Activated CD4-positive, alpha-beta memory T cell treated with anti-CD3 and anti-CD28 coated beads, Interleukin-2, amount 10 ng/mL, durations not matched to agents 7 days and 5 days (primary cell): ENCODE measurements around the gene PPM1L. TPM values are rescaled to one million over a fixed set of nuclear protein-coding genes. Genes with fewer than 3 reads are reported as not detected.
A peak's percentile ranks its signal among the peaks of the same experiment; 100 is the strongest.
"Not testable (repeated sequence)": the region's sequence is repeated elsewhere in the genome, so short reads cannot be mapped to it uniquely, and the experiment has no call there.

Experiments used
- CTCF ChIA-PET: fragments of 350-600 bp; sonication (Branson Sonifier 250); formaldehyde crosslinking; loops from one replicate; lab custom pipeline; 2021; ENCODE audit warnings: antibody characterized with exemption, inconsistent platforms; lab: Charles Lee
- POLR2A ChIA-PET: fragments of 350-600 bp; sonication (Branson Sonifier 250); formaldehyde crosslinking; loops from one replicate; lab custom pipeline; 2021; ENCODE audit warnings: antibody characterized with exemption; lab: Charles Lee
- DNase-seq: peaks from one replicate; pipeline ENCODE4 v3.0.0-alpha.2; 2020
- H3K27ac Mint-ChIP-seq: one replicate; pipeline ENCODE4 v1.8.0; 2021; ENCODE audit warnings: mild to moderate bottlenecking, mixed read lengths
- H3K27me3 Mint-ChIP-seq: one replicate; pipeline ENCODE4 v1.8.0; 2021; ENCODE audit warnings: mixed read lengths
- H3K36me3 Mint-ChIP-seq: one replicate; pipeline ENCODE4 v1.8.0; 2021; ENCODE audit warnings: low read depth, mixed read lengths
- H3K4me1 Mint-ChIP-seq: one replicate; pipeline ENCODE4 v1.8.0; 2021; ENCODE audit warnings: mixed read lengths
- H3K4me3 Mint-ChIP-seq: one replicate; pipeline ENCODE4 v1.8.0; 2021; ENCODE audit warnings: mild to moderate bottlenecking, mixed read lengths
- H3K9me3 Mint-ChIP-seq: one replicate; pipeline ENCODE4 v1.8.0; 2021; ENCODE audit warnings: mixed read lengths
- total RNA-seq, 2 experiments: library from RNA; stranded (reverse); gene quantifications; one replicate each; pipeline ENCODE4 v1.2.3, GENCODE V29; 2021

PPM1L gene
- total RNA-seq, 2 experiments from 2014 or later, result 5.9 TPM

GRCh38 chr3:161034913-161035550, 279.0 kb downstream of the PPM1L start:
- DNase-seq, result peak; percentile 24
- CTCF ChIA-PET, POLR2A ChIA-PET, H3K36me3 Mint-ChIP-seq, H3K4me3 Mint-ChIP-seq, H3K27me3 Mint-ChIP-seq: not testable (repeated sequence)
- peak overlapping the region; percentile 55 for H3K27ac Mint-ChIP-seq
- H3K9me3 Mint-ChIP-seq, result peaks cover 22% of the 10 kb centered on the region
- peaks cover 22% of the 10 kb centered on the region for H3K4me1 Mint-ChIP-seq

DNA sequence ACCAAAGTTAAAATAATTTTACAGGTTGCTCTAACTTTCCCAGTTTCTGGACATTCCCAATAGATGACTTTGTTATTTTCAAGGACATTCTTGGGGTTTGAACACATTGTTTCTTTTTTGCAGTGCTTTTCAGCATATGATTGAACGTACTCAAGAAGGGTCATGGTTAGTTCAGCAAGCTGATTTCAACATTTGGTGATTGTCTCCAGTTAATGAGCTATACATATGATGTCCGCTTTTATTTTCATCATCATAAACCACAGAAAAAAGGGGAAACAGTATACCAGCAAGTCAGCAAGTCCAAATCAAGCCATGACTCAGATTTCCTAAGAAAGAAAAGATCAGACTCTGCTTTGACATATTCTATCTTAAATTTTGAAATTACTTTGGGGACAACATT, 279.7 kb downstream of the PPM1L start:
- peaks cover 3% of the 10 kb centered on the region for H3K36me3 Mint-ChIP-seq
- peaks cover 22% of the 10 kb centered on the region for H3K4me1 Mint-ChIP-seq
- POLR2A ChIA-PET, result no interaction called here
- no peaks in the 10 kb centered on the region for H3K27me3 Mint-ChIP-seq
- no peak for DNase-seq
- H3K4me3 Mint-ChIP-seq, result no peak overlapping the region
- H3K9me3 Mint-ChIP-seq, result peaks cover 22% of the 10 kb centered on the region
- H3K27ac Mint-ChIP-seq, result peak overlapping the region; percentile 50
- CTCF ChIA-PET, result no interaction called here

DNA sequence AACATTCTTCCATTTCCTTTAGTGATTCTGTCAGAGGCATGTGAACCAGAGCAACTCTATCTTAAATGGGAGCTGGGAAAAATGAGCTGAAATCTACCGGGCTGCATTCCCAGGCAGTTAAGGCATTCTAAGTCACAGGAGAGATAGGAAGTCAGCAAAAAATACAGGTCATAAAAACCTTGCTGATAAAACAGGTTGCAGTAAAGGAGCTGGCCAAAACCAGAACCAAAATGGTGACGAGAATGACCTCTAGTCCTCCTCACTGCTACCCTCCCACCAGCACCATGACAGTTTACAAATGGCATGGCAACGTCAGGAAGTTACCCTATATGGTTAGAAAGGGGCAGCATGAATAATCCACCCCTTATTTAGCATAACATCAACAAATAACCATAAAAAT, 282.7 kb downstream of the PPM1L start:
- Mint-ChIP-seq H3K27me3 (no peaks in the 10 kb centered on the region), H3K27ac (no peak overlapping the region), H3K4me3 (no peak overlapping the region), H3K4me1 (peaks cover 20% of the 10 kb centered on the region), H3K36me3 (no peaks in the 10 kb centered on the region), H3K9me3 (peaks cover 12% of the 10 kb centered on the region)
- DNase-seq, result no peak
- ChIA-PET CTCF (no interaction called here), POLR2A (no interaction called here)

GRCh38 chr3:161042023-161042501, 286.0 kb downstream of the PPM1L start:
- Mint-ChIP-seq H3K4me1 (no peaks in the 10 kb centered on the region), H3K9me3 (peaks cover 8% of the 10 kb centered on the region), H3K36me3 (no peaks in the 10 kb centered on the region), H3K27me3 (no peaks in the 10 kb centered on the region), H3K4me3 (no peak overlapping the region), H3K27ac (no peak overlapping the region)
- no peak for DNase-seq
- ChIA-PET POLR2A (no interaction called here), CTCF (no interaction called here)

GRCh38 chr3:161043336-161044035, 287.5 kb downstream of the PPM1L start:
- H3K4me1 Mint-ChIP-seq, result no peaks in the 10 kb centered on the region
- no peak overlapping the region for H3K4me3 Mint-ChIP-seq
- no peak overlapping the region for H3K27ac Mint-ChIP-seq
- peaks cover 8% of the 10 kb centered on the region for H3K9me3 Mint-ChIP-seq
- H3K36me3 Mint-ChIP-seq, result no peaks in the 10 kb centered on the region
- POLR2A ChIA-PET, result no interaction called here
- CTCF ChIA-PET, result no interaction called here
- no peaks in the 10 kb centered on the region for H3K27me3 Mint-ChIP-seq
- DNase-seq, result no peak

GRCh38 chr3:161049683-161050248, 293.7 kb downstream of the PPM1L start:
- ChIA-PET CTCF (no interaction called here), POLR2A (no interaction called here)
- peaks cover 4% of the 10 kb centered on the region for H3K9me3 Mint-ChIP-seq
- H3K27me3 Mint-ChIP-seq, result no peaks in the 10 kb centered on the region
- H3K4me1 Mint-ChIP-seq, result no peaks in the 10 kb centered on the region
- no peak for DNase-seq
- H3K27ac Mint-ChIP-seq, result no peak overlapping the region
- no peaks in the 10 kb centered on the region for H3K36me3 Mint-ChIP-seq
- no peak overlapping the region for H3K4me3 Mint-ChIP-seq

- no peak for DNase-seq
- H3K36me3 Mint-ChIP-seq, result no peaks in the 10 kb centered on the region
- no peak overlapping the region for H3K4me3 Mint-ChIP-seq
- CTCF ChIA-PET, result no interaction called here
- no peaks in the 10 kb centered on the region for H3K27me3 Mint-ChIP-seq
- no peaks in the 10 kb centered on the region for H3K4me1 Mint-ChIP-seq
- no peak overlapping the region for H3K27ac Mint-ChIP-seq
- H3K9me3 Mint-ChIP-seq, result no peaks in the 10 kb centered on the region
- POLR2A ChIA-PET, result no interaction called here
These were observed 294.9 kb downstream of the PPM1L start for GRCh38 chr3:161050935-161051334.

- no peaks in the 10 kb centered on the region for H3K9me3 Mint-ChIP-seq
- CTCF ChIA-PET, result no interaction called here
These were observed 295.8 kb downstream of the PPM1L start for GRCh38 chr3:161051856-161052255.

DNA sequence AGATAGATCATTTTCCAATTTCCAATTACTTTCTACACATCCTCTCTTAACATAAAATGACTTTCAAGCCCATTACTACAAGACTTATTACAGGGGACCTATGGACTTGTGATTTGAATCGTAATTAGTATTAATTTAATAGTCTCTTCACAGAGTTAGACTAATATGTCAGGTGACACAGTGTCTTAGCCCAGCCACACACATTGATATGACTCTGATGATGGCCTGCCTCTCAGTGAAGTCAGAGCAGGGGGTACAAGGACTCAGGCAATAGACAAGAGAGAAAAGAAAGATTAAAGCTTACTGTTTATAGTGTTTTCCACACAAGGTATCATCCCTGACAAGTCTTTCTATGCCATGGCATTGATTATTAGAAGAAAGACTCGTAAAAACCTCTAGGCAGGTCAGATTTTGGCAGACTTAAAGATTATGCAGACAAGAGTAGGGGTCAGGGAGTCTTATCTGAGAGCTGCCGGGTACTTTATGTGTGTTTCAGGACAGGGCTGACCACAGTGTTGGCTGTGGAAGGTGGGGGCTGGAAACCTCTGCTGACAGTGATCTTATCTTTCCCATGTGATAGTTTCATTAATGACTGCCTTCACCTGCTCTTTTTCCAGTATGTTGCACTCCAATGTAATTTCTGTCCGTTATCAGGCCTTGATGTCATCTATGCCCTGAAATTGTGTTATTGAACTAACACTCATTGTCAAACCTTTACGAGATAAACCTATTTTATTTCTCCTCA, 299.0 kb downstream of the PPM1L start:
- ChIA-PET CTCF (no interaction called here), POLR2A (no interaction called here)
- H3K27ac Mint-ChIP-seq, result no peak overlapping the region
- no peaks in the 10 kb centered on the region for H3K27me3 Mint-ChIP-seq
- DNase-seq, result no peak
- H3K9me3 Mint-ChIP-seq, result no peaks in the 10 kb centered on the region
- no peaks in the 10 kb centered on the region for H3K36me3 Mint-ChIP-seq
- no peak overlapping the region for H3K4me3 Mint-ChIP-seq
- H3K4me1 Mint-ChIP-seq, result no peaks in the 10 kb centered on the region

More at GRCh38 chr3:161051856-161052255, 295.8 kb downstream of the PPM1L start:
- POLR2A ChIA-PET, result no interaction called here
- H3K36me3 Mint-ChIP-seq, result no peaks in the 10 kb centered on the region
- H3K27ac Mint-ChIP-seq, result no peak overlapping the region
- no peaks in the 10 kb centered on the region for H3K4me1 Mint-ChIP-seq
- H3K27me3 Mint-ChIP-seq, result no peaks in the 10 kb centered on the region
- no peak overlapping the region for H3K4me3 Mint-ChIP-seq
- DNase-seq, result no peak

DNA sequence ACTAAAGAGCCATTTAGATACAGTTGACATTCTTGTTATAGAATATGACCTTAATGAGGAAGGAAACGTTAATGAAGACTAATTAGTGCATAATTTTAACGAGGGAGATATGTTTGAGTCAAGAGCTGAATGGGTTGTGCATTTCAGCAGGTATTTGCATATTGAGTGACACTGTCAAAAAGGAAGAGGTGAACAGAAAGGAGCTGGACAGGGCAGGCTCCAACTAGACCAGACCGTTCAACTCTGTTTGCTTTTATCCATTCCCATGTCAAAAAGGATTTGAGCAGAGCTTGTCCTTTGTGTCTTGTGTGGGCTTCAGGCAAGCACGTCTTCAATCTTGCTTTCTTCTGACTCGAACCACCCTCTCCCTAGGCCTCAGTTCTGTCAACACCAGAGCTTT, 308.4 kb downstream of the PPM1L start:
- peaks cover 16% of the 10 kb centered on the region for H3K4me1 Mint-ChIP-seq
- ChIA-PET POLR2A (no interaction called here), CTCF (no interaction called here)
- no peak overlapping the region for H3K27ac Mint-ChIP-seq
- DNase-seq, result no peak
- no peaks in the 10 kb centered on the region for H3K27me3 Mint-ChIP-seq
- peaks cover 2% of the 10 kb centered on the region for H3K9me3 Mint-ChIP-seq
- no peak overlapping the region for H3K4me3 Mint-ChIP-seq
- H3K36me3 Mint-ChIP-seq, result no peaks in the 10 kb centered on the region

DNA sequence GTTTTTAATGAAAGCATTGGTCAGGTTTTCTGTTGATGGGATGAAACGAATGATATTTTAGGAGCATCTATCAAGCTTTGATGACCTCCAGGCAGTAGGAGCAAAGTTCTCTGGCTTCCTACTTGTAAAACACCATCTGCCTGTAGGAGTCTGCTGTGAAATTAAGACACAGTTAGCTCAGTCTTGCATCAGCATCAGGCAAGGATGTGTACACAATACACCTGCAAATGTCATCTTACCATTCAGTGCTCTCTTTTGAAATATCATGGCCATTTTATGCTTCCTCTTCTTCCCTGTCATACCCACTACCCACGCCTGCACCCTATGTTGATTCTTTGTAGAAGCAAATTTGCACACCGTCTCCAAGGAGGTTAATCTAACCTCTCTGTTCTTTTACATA, 310.9 kb downstream of the PPM1L start:
- H3K4me3 Mint-ChIP-seq, result no peak overlapping the region
- no peaks in the 10 kb centered on the region for H3K36me3 Mint-ChIP-seq
- H3K4me1 Mint-ChIP-seq, result peaks cover 40% of the 10 kb centered on the region
- H3K9me3 Mint-ChIP-seq, result peaks cover 2% of the 10 kb centered on the region
- ChIA-PET CTCF (no interaction called here), POLR2A (no interaction called here)
- no peak for DNase-seq
- H3K27ac Mint-ChIP-seq, result no peak overlapping the region
- H3K27me3 Mint-ChIP-seq, result no peaks in the 10 kb centered on the region

DNA sequence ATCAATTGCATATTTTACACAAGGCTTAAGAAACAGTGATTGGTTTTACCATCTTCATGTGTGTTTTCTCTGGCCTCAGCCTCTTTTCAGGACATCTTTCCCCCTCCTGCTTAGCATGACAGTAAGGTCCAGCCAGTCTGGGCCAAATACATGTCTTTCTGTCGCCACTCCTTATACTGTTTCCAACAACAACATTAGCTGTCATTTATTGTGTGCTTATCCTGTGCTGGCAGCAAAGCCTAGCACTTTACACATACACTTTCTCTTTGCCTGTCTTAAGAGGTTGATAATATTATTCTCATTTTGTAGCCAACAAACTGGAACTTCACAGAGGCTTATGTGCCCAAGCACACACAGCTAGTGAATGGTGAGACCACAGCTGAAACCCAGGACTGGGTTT, 311.3 kb downstream of the PPM1L start:
- Mint-ChIP-seq H3K27me3 (no peaks in the 10 kb centered on the region), H3K36me3 (no peaks in the 10 kb centered on the region), H3K27ac (no peak overlapping the region), H3K4me3 (no peak overlapping the region), H3K4me1 (peaks cover 43% of the 10 kb centered on the region), H3K9me3 (peaks cover 2% of the 10 kb centered on the region)
- DNase-seq, result no peak
- ChIA-PET POLR2A (no interaction called here), CTCF (no interaction called here)
